GM12892 (cell line): ENCODE data around the gene COLEC12.

ENCODE experiments used
- POLR2A ChIP-seq: IDR thresholded peaks from 2 replicates; pipeline ENCODE4 v1.6.1; 2011; ENCODE audit warnings: low read depth, low read length, control low read depth
- POLR2AphosphoS5 ChIP-seq: IDR thresholded peaks from 2 replicates; pipeline ENCODE4 v1.6.1; 2011; ENCODE audit warnings: low read depth, low read length, control low read depth

DNA sequence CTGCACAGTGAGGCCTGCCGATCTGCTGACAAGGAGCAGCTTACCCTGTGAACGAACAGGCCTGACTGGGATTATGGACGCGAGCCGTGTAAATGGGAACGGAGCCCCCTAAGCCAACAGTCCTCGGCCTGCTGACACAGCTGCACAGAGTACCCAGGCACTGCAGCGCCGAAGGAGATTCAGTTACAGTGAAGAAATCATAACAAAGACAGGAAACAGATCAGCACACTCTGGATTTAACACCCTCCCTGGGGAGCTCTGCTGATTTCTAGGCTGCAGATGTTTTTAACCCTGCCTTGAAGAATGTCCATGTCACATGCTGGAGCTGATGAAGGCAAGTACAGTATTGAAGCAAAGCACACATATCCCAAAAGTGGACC, 43.4 kb downstream of the COLEC12 start:
- TF ChIP-seq POLR2AphosphoS5 (no peak), POLR2A (no peak)
